Measurements from ENCODE around the gene RNF144A.

RNF144A gene

GRCh38 chr2:6911721-6912120 is 5.5 kb upstream of the RNF144A start:
- Histone ChIP-seq H3K36me3 (ENCODE audit: insufficient read depth, low read length) (no peaks in the 10 kb centered on the region), H3K27ac (ENCODE audit: low read depth, low read length) (no peak overlapping the region), H3K4me1 (ENCODE audit: insufficient read depth, low read length) (peaks cover under 1% of the 10 kb centered on the region), H3K9me3 (ENCODE audit: low read length) (no peaks in the 10 kb centered on the region), H3K27me3 (ENCODE audit: control insufficient read depth in 1 of 2, insufficient read depth in 2 of 2, low read length in 2 of 2) (no peaks in the 10 kb centered on the region), H3K4me3 (ENCODE audit: low read depth in 1 of 2, low read length in 2 of 2) (no peak overlapping the region), H3K9ac (ENCODE audit: low read length) (no peak overlapping the region)

GRCh38 chr2:6913415-6914157 is 3.6 kb upstream of the RNF144A start:
- Histone ChIP-seq H3K9ac (ENCODE audit: low read length) (no peak overlapping the region), H3K27me3 (ENCODE audit: control insufficient read depth in 1 of 2, insufficient read depth in 2 of 2, low read length in 2 of 2) (no peaks in the 10 kb centered on the region), H3K9me3 (ENCODE audit: low read length) (no peaks in the 10 kb centered on the region), H3K36me3 (ENCODE audit: insufficient read depth, low read length) (no peaks in the 10 kb centered on the region), H3K4me1 (ENCODE audit: insufficient read depth, low read length) (peaks cover 5% of the 10 kb centered on the region), H3K27ac (ENCODE audit: low read depth, low read length) (no peak overlapping the region), H3K4me3 (ENCODE audit: low read depth in 1 of 2, low read length in 2 of 2) (no peak overlapping the region)

- Histone ChIP-seq H3K27me3 (ENCODE audit: control insufficient read depth in 1 of 2, insufficient read depth in 2 of 2, low read length in 2 of 2) (no peaks in the 10 kb centered on the region), H3K36me3 (ENCODE audit: insufficient read depth, low read length) (no peaks in the 10 kb centered on the region), H3K27ac (ENCODE audit: low read depth, low read length) (no peak overlapping the region), H3K9ac (ENCODE audit: low read length) (no peak overlapping the region), H3K4me3 (ENCODE audit: low read depth in 1 of 2, low read length in 2 of 2) (no peak overlapping the region), H3K9me3 (ENCODE audit: low read length) (no peaks in the 10 kb centered on the region), H3K4me1 (ENCODE audit: insufficient read depth, low read length) (peaks cover 9% of the 10 kb centered on the region)
These were observed 2.4 kb upstream of the RNF144A start for GRCh38 chr2:6914828-6915227.

GRCh38 chr2:6915399-6915798 is 1.8 kb upstream of the RNF144A start:
- H3K9ac ChIP-seq (ENCODE audit: low read length), result no peak overlapping the region

GRCh38 chr2:6916224-6916623 is 988 bp upstream of the RNF144A start:
- H3K9ac ChIP-seq (ENCODE audit: low read length), result no peak overlapping the region
- no peaks in the 10 kb centered on the region for H3K36me3 ChIP-seq (ENCODE audit: insufficient read depth, low read length)
- no peak overlapping the region for H3K4me3 ChIP-seq (ENCODE audit: low read depth in 1 of 2, low read length in 2 of 2)
- H3K9me3 ChIP-seq (ENCODE audit: low read length), result no peaks in the 10 kb centered on the region
- H3K27ac ChIP-seq (ENCODE audit: low read depth, low read length), result no peak overlapping the region
- H3K27me3 ChIP-seq (ENCODE audit: control insufficient read depth in 1 of 2, insufficient read depth in 2 of 2, low read length in 2 of 2), result no peaks in the 10 kb centered on the region
- peaks cover 9% of the 10 kb centered on the region for H3K4me1 ChIP-seq (ENCODE audit: insufficient read depth, low read length)

More at GRCh38 chr2:6915399-6915798, 1.8 kb upstream of the RNF144A start:
- no peaks in the 10 kb centered on the region for H3K27me3 ChIP-seq (ENCODE audit: control insufficient read depth in 1 of 2, insufficient read depth in 2 of 2, low read length in 2 of 2)
- peaks cover 9% of the 10 kb centered on the region for H3K4me1 ChIP-seq (ENCODE audit: insufficient read depth, low read length)
- H3K4me3 ChIP-seq (ENCODE audit: low read depth in 1 of 2, low read length in 2 of 2), result no peak overlapping the region
- no peaks in the 10 kb centered on the region for H3K36me3 ChIP-seq (ENCODE audit: insufficient read depth, low read length)
- no peaks in the 10 kb centered on the region for H3K9me3 ChIP-seq (ENCODE audit: low read length)
- no peak overlapping the region for H3K27ac ChIP-seq (ENCODE audit: low read depth, low read length)

- H3K4me1 ChIP-seq (ENCODE audit: insufficient read depth, low read length), result peaks cover 9% of the 10 kb centered on the region
- no peaks in the 10 kb centered on the region for H3K36me3 ChIP-seq (ENCODE audit: insufficient read depth, low read length)
- no peak overlapping the region for H3K4me3 ChIP-seq (ENCODE audit: low read depth in 1 of 2, low read length in 2 of 2)
- H3K9ac ChIP-seq (ENCODE audit: low read length), result no peak overlapping the region
- H3K9me3 ChIP-seq (ENCODE audit: low read length), result no peaks in the 10 kb centered on the region
- H3K27ac ChIP-seq (ENCODE audit: low read depth, low read length), result no peak overlapping the region
- H3K27me3 ChIP-seq (ENCODE audit: control insufficient read depth in 1 of 2, insufficient read depth in 2 of 2, low read length in 2 of 2), result no peaks in the 10 kb centered on the region
These were observed 509 bp upstream of the RNF144A start for GRCh38 chr2:6916736-6917070.

GRCh38 chr2:6917761-6918421 is 679 bp downstream of the RNF144A start:
- Histone ChIP-seq H3K4me1 (ENCODE audit: insufficient read depth, low read length) (peaks cover 9% of the 10 kb centered on the region), H3K9me3 (ENCODE audit: low read length) (no peaks in the 10 kb centered on the region), H3K27me3 (ENCODE audit: control insufficient read depth in 1 of 2, insufficient read depth in 2 of 2, low read length in 2 of 2) (no peaks in the 10 kb centered on the region), H3K36me3 (ENCODE audit: insufficient read depth, low read length) (no peaks in the 10 kb centered on the region), H3K27ac (ENCODE audit: low read depth, low read length) (peak overlapping the region; percentile 50), H3K9ac (ENCODE audit: low read length) (no peak overlapping the region), H3K4me3 (ENCODE audit: low read depth in 1 of 2, low read length in 2 of 2) (peak overlapping the region; percentile 64 to 92)

GRCh38 chr2:6919901-6920742 is 2.9 kb downstream of the RNF144A start:
- no peaks in the 10 kb centered on the region for H3K27me3 ChIP-seq (ENCODE audit: control insufficient read depth in 1 of 2, insufficient read depth in 2 of 2, low read length in 2 of 2)
- H3K4me1 ChIP-seq (ENCODE audit: insufficient read depth, low read length), result peaks cover 15% of the 10 kb centered on the region
- H3K4me3 ChIP-seq (ENCODE audit: low read depth in 1 of 2, low read length in 2 of 2), result no peak overlapping the region
- H3K27ac ChIP-seq (ENCODE audit: low read depth, low read length), result no peak overlapping the region
- no peaks in the 10 kb centered on the region for H3K9me3 ChIP-seq (ENCODE audit: low read length)
- H3K9ac ChIP-seq (ENCODE audit: low read length), result no peak overlapping the region
- H3K36me3 ChIP-seq (ENCODE audit: insufficient read depth, low read length), result no peaks in the 10 kb centered on the region

GRCh38 chr2:6920743-6921064 is 3.5 kb downstream of the RNF144A start:
- no peak overlapping the region for H3K4me3 ChIP-seq (ENCODE audit: low read depth in 1 of 2, low read length in 2 of 2)
- no peak overlapping the region for H3K9ac ChIP-seq (ENCODE audit: low read length)
- no peaks in the 10 kb centered on the region for H3K27me3 ChIP-seq (ENCODE audit: control insufficient read depth in 1 of 2, insufficient read depth in 2 of 2, low read length in 2 of 2)
- H3K9me3 ChIP-seq (ENCODE audit: low read length), result no peaks in the 10 kb centered on the region
- H3K36me3 ChIP-seq (ENCODE audit: insufficient read depth, low read length), result no peaks in the 10 kb centered on the region
- no peak overlapping the region for H3K27ac ChIP-seq (ENCODE audit: low read depth, low read length)
- peaks cover 19% of the 10 kb centered on the region for H3K4me1 ChIP-seq (ENCODE audit: insufficient read depth, low read length)

- H3K4me3 ChIP-seq (ENCODE audit: low read depth in 1 of 2, low read length in 2 of 2), result no peak overlapping the region
- H3K36me3 ChIP-seq (ENCODE audit: insufficient read depth, low read length), result no peaks in the 10 kb centered on the region
- peaks cover 25% of the 10 kb centered on the region for H3K4me1 ChIP-seq (ENCODE audit: insufficient read depth, low read length)
- no peaks in the 10 kb centered on the region for H3K27me3 ChIP-seq (ENCODE audit: control insufficient read depth in 1 of 2, insufficient read depth in 2 of 2, low read length in 2 of 2)
- H3K27ac ChIP-seq (ENCODE audit: low read depth, low read length), result no peak overlapping the region
- H3K9ac ChIP-seq (ENCODE audit: low read length), result no peak overlapping the region
- no peaks in the 10 kb centered on the region for H3K9me3 ChIP-seq (ENCODE audit: low read length)
These were observed 4.2 kb downstream of the RNF144A start for GRCh38 chr2:6921321-6921922.

GRCh38 chr2:6922201-6922656 is 5.0 kb downstream of the RNF144A start:
- Histone ChIP-seq H3K27ac (ENCODE audit: low read depth, low read length) (no peak overlapping the region), H3K4me3 (ENCODE audit: low read depth in 1 of 2, low read length in 2 of 2) (no peak overlapping the region), H3K27me3 (ENCODE audit: control insufficient read depth in 1 of 2, insufficient read depth in 2 of 2, low read length in 2 of 2) (no peaks in the 10 kb centered on the region), H3K9me3 (ENCODE audit: low read length) (no peaks in the 10 kb centered on the region), H3K36me3 (ENCODE audit: insufficient read depth, low read length) (no peaks in the 10 kb centered on the region), H3K9ac (ENCODE audit: low read length) (no peak overlapping the region), H3K4me1 (ENCODE audit: insufficient read depth, low read length) (peaks cover 28% of the 10 kb centered on the region)

Data from muscle layer of colon (tissue), 2 donors.